Body of pancreas (tissue), 4 donors: ENCODE results near the gene HDGFL1. TPM values are rescaled to one million over a fixed set of nuclear protein-coding genes. Genes with fewer than 3 reads are reported as not detected.
A peak's percentile ranks its signal among the peaks of the same experiment; 100 is the strongest.

Experiments
- ATAC-seq: fragments of 150-250 bp; one replicate; pipeline ENCODE4 v1.9.1; 2016
- DNase-seq, 4 donors: peaks; one replicate each; pipeline ENCODE4 v3.0.0-alpha.2; 2019
- H3K27ac ChIP-seq, 4 donors: fragments of 200-600 bp; sonication (generic); 1 replicate in 3 of 4; 2 replicates in 1 of 4; pipeline versions ENCODE4 v1.5.1 to v1.6.1; 2016 to 2019; ENCODE audit warnings: mild to moderate bottlenecking in 1 of 4, mixed read lengths in 1 of 4, moderate library complexity in 1 of 4
- H3K27me3 ChIP-seq, 2 donors: fragments of 200-600 bp; sonication (generic); one replicate each; pipeline ENCODE4 v1.6.0; 2016; ENCODE audit warnings: mild to moderate bottlenecking in 1 of 2
- H3K36me3 ChIP-seq, 2 donors: fragments of 200-600 bp; sonication (generic); replicated peaks in 1 of 2; 2 replicates each; pipeline ENCODE4 v1.5.1; 2016; ENCODE audit warnings: low read depth in 2 of 2; ENCODE audit not compliant: insufficient read depth in 1 of 2
- H3K4me1 ChIP-seq: fragments of 200-600 bp; sonication (generic); one replicate; pipeline ENCODE4 v1.6.0; 2016
- H3K4me3 ChIP-seq, 2 donors: fragments of 200-600 bp; sonication (generic); 1 replicate in 1 of 2; 2 replicates in 1 of 2; pipeline ENCODE4 v1.5.1; 2016 to 2019
- H3K9me3 ChIP-seq, 3 donors: fragments of 200-600 bp; sonication (generic); 1 replicate in 2 of 3; 2 replicates in 1 of 3; pipeline ENCODE4 v1.5.1; 2016
- CTCF ChIP-seq, 7 experiments: fragments of 450-650 bp in 4 of 7; fragments of 200-600 bp in 3 of 7; sonication (generic) in 3 of 7; IDR thresholded peaks; one replicate each; pipeline ENCODE4 v1.5.1; 2016 to 2019; ENCODE audit warnings: antibody characterized with exemption in 7 of 7
- POLR2A ChIP-seq, 3 donors: fragments of 450-650 bp; IDR thresholded peaks; one replicate each; pipeline ENCODE4 v1.6.1; 2016; ENCODE audit warnings: antibody characterized with exemption in 3 of 3, mild to moderate bottlenecking in 2 of 3
- WGBS, 2 donors: methylation state at CpG; one replicate each; pipeline ENCODE4 v1.1.5; 2017; 5-methylcytosine and 5-hydroxymethylcytosine counted together
- intact Hi-C: fragments of 100-400 bp; cut with DNase I; formaldehyde crosslinking; loops from one replicate; pipeline ENCODE4 v1.15.1; 2023
- total RNA-seq, 2 donors: library from RNA; depleted of rRNA; stranded (reverse); fragments of >200 nt; gene quantifications; one replicate each; pipeline ENCODE4 v1.1.0, GENCODE V29; 2016

The HDGFL1 gene
- total RNA-seq, 2 donors from 2014 or later: not detected

- no peak for ATAC-seq
- Histone ChIP-seq H3K9me3 (no peaks in the 10 kb centered on the region), H3K27me3 (no peaks in the 10 kb centered on the region), H3K27ac (no peak overlapping the region), H3K36me3 (no peaks in the 10 kb centered on the region), H3K4me1 (peaks cover 20% of the 10 kb centered on the region), H3K4me3 (no peak overlapping the region)
- WGBS, 2 donors: 42 to 73% methylated on average over 2 of the region's 2 CpGs
- peak in 2 of 4 donors; percentile 10 to 52 for DNase-seq
- TF ChIP-seq CTCF (IDR thresholded peaks at IDR 0.05): no peak
- TF ChIP-seq POLR2A (IDR thresholded peaks at IDR 0.05): no peak
- intact Hi-C loops: no loop called here
These were observed 13.1 kb upstream of the HDGFL1 start for GRCh38 chr6:22556266-22556665.

GRCh38 chr6:22557007-22557406, 12.4 kb upstream of the HDGFL1 start:
- ATAC-seq: no peak
- 57 to 74% methylated on average over 6 of the region's 6 CpGs for WGBS, 2 donors
- intact Hi-C loops: no loop called here
- Histone ChIP-seq H3K4me3 (no peak overlapping the region), H3K27me3 (no peaks in the 10 kb centered on the region), H3K4me1 (peaks cover 20% of the 10 kb centered on the region), H3K27ac (no peak overlapping the region), H3K36me3 (no peaks in the 10 kb centered on the region), H3K9me3 (no peaks in the 10 kb centered on the region)
- TF ChIP-seq CTCF (IDR thresholded peaks at IDR 0.05) (no peak), POLR2A (IDR thresholded peaks at IDR 0.05) (no peak)
- DNase-seq: no peak

- no peak overlapping the region for H3K27ac ChIP-seq
- 64 to 86% methylated on average over 1 of the region's 1 CpG for WGBS, 2 donors
- H3K36me3 ChIP-seq: no peaks in the 10 kb centered on the region
- H3K4me3 ChIP-seq: no peak overlapping the region
- DNase-seq (no peak), ATAC-seq (no peak)
- peaks cover 23% of the 10 kb centered on the region for H3K4me1 ChIP-seq
- TF ChIP-seq POLR2A (IDR thresholded peaks at IDR 0.05) (no peak), CTCF (IDR thresholded peaks at IDR 0.05) (no peak)
- intact Hi-C loops: no loop called here
- H3K27me3 ChIP-seq: no peaks in the 10 kb centered on the region
- H3K9me3 ChIP-seq: no peaks in the 10 kb centered on the region
These were observed 11.0 kb upstream of the HDGFL1 start for GRCh38 chr6:22558288-22558882.

GRCh38 chr6:22568854-22569253, 512 bp upstream of the HDGFL1 start:
- Histone ChIP-seq H3K4me3 (no peak overlapping the region), H3K27ac (no peak overlapping the region), H3K9me3 (no peaks in the 10 kb centered on the region), H3K27me3 (no peaks in the 10 kb centered on the region), H3K36me3 (no peaks in the 10 kb centered on the region), H3K4me1 (no peaks in the 10 kb centered on the region)
- no peak for TF ChIP-seq CTCF (IDR thresholded peaks at IDR 0.05)
- TF ChIP-seq POLR2A (IDR thresholded peaks at IDR 0.05): no peak
- ATAC-seq (no peak), DNase-seq (no peak)
- 95 to 96% methylated on average over 6 of the region's 6 CpGs for WGBS, 2 donors
- intact Hi-C loops: no loop called here

GRCh38 chr6:22570185-22570551, 802 bp downstream of the HDGFL1 start:
- Histone ChIP-seq H3K4me1 (no peaks in the 10 kb centered on the region), H3K9me3 (no peaks in the 10 kb centered on the region), H3K27me3 (no peaks in the 10 kb centered on the region), H3K4me3 (no peak overlapping the region), H3K27ac (no peak overlapping the region), H3K36me3 (no peaks in the 10 kb centered on the region)
- no peak for ATAC-seq
- TF ChIP-seq CTCF (IDR thresholded peaks at IDR 0.05) (no peak), POLR2A (IDR thresholded peaks at IDR 0.05) (no peak)
- WGBS, 2 donors: 89 to 97% methylated on average over 9 to 25 of the region's 26 CpGs
- DNase-seq: no peak
- intact Hi-C loops: no loop called here
